IPS-NIHi7 (cell line): ENCODE measurements around the gene MYBL2.
"Not testable (repeated sequence)": the region's sequence is repeated elsewhere in the genome, so short reads cannot be mapped to it uniquely, and the experiment has no call there.

Experiments used
- DNase-seq: peaks from one replicate; pipeline ENCODE4 v3.0.0; 2012; ENCODE audit warnings: mixed read lengths; ENCODE audit errors: extremely low spot score

MYBL2 gene

GRCh38 chr20:43751167-43752050 lies 84.5 kb downstream of the MYBL2 start:
- DNase-seq = no peak

- DNase-seq = no peak
Measured at GRCh38 chr20:43752051-43752360, 85.1 kb downstream of the MYBL2 start.

- no peak for DNase-seq
Measured at GRCh38 chr20:43752561-43753301, 85.8 kb downstream of the MYBL2 start.

GRCh38 chr20:43755390-43755789 lies 88.5 kb downstream of the MYBL2 start:
- no peak for DNase-seq

- no peak for DNase-seq
Measured at GRCh38 chr20:43755851-43756250, 88.9 kb downstream of the MYBL2 start.

- not testable (repeated sequence) for DNase-seq
Measured at GRCh38 chr20:43757888-43758287, 91.0 kb downstream of the MYBL2 start.

- DNase-seq = no peak
Measured at GRCh38 chr20:43761386-43762340, 94.7 kb downstream of the MYBL2 start.

GRCh38 chr20:43762911-43763310 lies 96.0 kb downstream of the MYBL2 start:
- no peak for DNase-seq

GRCh38 chr20:43765916-43766315 lies 99.0 kb downstream of the MYBL2 start:
- no peak for DNase-seq
